GM23338 (cell line): ENCODE data around the gene DNAJC8.

Source experiments
- CREB1 ChIP-seq: fragments of 250-450 bp; sonication (Bioruptor Pico); IDR thresholded peaks from 2 replicates; pipeline ENCODE4 v1.5.0; 2020; ENCODE audit warnings: low read depth, mild to moderate bottlenecking, moderate library complexity
- CTCF ChIP-seq, 2 experiments: fragments of 200-600 bp in 1 of 2; sonication (generic) in 1 of 2; conservative IDR thresholded peaks; 2 replicates each; pipeline versions ENCODE4 v1.5.1 to v1.6.1; 2016 to 2017; ENCODE audit warnings: antibody characterized with exemption in 2 of 2, low read depth in 2 of 2, mild to moderate bottlenecking in 2 of 2, moderate library complexity in 1 of 2
- EZH2 ChIP-seq: fragments of 200-600 bp; sonication (generic); IDR thresholded peaks from one replicate; pipeline ENCODE4 v1.8.0; 2017; ENCODE audit warnings: antibody characterized with exemption, mild to moderate bottlenecking, low read depth; ENCODE audit not compliant: unreplicated experiment
- POLR2AphosphoS5 ChIP-seq: IDR thresholded peaks from 2 replicates; pipeline ENCODE4 v1.6.1; 2016; ENCODE audit warnings: antibody characterized with exemption, low read depth
- REST ChIP-seq: IDR thresholded peaks from one replicate; pipeline ENCODE4 v1.6.1; 2018; ENCODE audit warnings: antibody characterized with exemption; ENCODE audit not compliant: unreplicated experiment
- STAT1 ChIP-seq: IDR thresholded peaks from one replicate; pipeline ENCODE4 v1.6.1; 2016; ENCODE audit warnings: antibody characterized with exemption; ENCODE audit not compliant: unreplicated experiment

- TF ChIP-seq CTCF (conservative IDR thresholded peaks at IDR 0.05; ENCODE audit: low read depth in 2 of 2) (no peak), POLR2AphosphoS5 (no peak), CREB1 (CRISPR knock-in tag) (no peak), STAT1 (no peak), REST (no peak), EZH2 (no peak)
Observed at GRCh38 chr1:28213315-28213714, 19.5 kb downstream of the DNAJC8 start.
